ENCODE data around the gene SHISA9.

The SHISA9 gene

GRCh38 chr16:13206606-13207005 is 305.2 kb downstream of the SHISA9 start:
- H2BK12ac ChIP-seq (ENCODE audit: low read length), result no peak overlapping the region
- no CpG with 5 or more reads among the region's 4 CpGs for WGBS (ENCODE audit: extremely low coverage, insufficient coverage, insufficient read length)
- H3K79me2 ChIP-seq (ENCODE audit: control insufficient read depth, insufficient read depth, low read length, poor library complexity), result no peaks in the 10 kb centered on the region
- H3K27ac ChIP-seq (ENCODE audit: low read depth, low read length), result no peak overlapping the region
- no peak overlapping the region for H2AFZ ChIP-seq (ENCODE audit: insufficient read depth, low read length, poor library complexity)
- no peak overlapping the region for H3K4ac ChIP-seq (ENCODE audit: low read depth, low read length)
- no peak overlapping the region for H3K14ac ChIP-seq (ENCODE audit: low read length)
- no peaks in the 10 kb centered on the region for H3K79me1 ChIP-seq (ENCODE audit: low read length)
- no peak overlapping the region for H2AK5ac ChIP-seq (ENCODE audit: low read length)
- no peaks in the 10 kb centered on the region for H3K9me3 ChIP-seq (ENCODE audit: insufficient read depth, low read depth, low read length)
- no peak overlapping the region for H3K18ac ChIP-seq (ENCODE audit: low read length)
- no peak overlapping the region for H4K91ac ChIP-seq (ENCODE audit: low read depth, low read length)
- H4K8ac ChIP-seq (ENCODE audit: low read depth, low read length), result no peak overlapping the region
- H3K4me3 ChIP-seq (ENCODE audit: low read depth, low read length), result no peak overlapping the region
- H3K36me3 ChIP-seq (ENCODE audit: control insufficient read depth in 1 of 2, insufficient read depth in 2 of 2, low read length in 2 of 2), result no peaks in the 10 kb centered on the region
- H3K4me2 ChIP-seq (ENCODE audit: low read length), result no peak overlapping the region
- H2BK120ac ChIP-seq (ENCODE audit: insufficient read depth, low read length, poor library complexity), result no peak overlapping the region
- H3K23ac ChIP-seq (ENCODE audit: low read length), result no peak overlapping the region
- H3K9ac ChIP-seq (ENCODE audit: low read length), result no peak overlapping the region
- no peaks in the 10 kb centered on the region for H3K4me1 ChIP-seq (ENCODE audit: control insufficient read depth in 1 of 2, insufficient read depth in 2 of 2, low read length in 2 of 2)
- H4K12ac ChIP-seq (ENCODE audit: low read depth, low read length), result no peak overlapping the region
- no peak for DNase-seq
- no peak overlapping the region for H2BK5ac ChIP-seq (ENCODE audit: low read depth, low read length, poor library complexity)
- no peaks in the 10 kb centered on the region for H3K27me3 ChIP-seq (ENCODE audit: insufficient read depth, low read length)

- no peaks in the 10 kb centered on the region for H3K79me1 ChIP-seq (ENCODE audit: low read length)
- H3K4me2 ChIP-seq (ENCODE audit: low read length), result no peak overlapping the region
- no peak overlapping the region for H3K23ac ChIP-seq (ENCODE audit: low read length)
- H3K4me3 ChIP-seq (ENCODE audit: low read depth, low read length), result no peak overlapping the region
- H2AK5ac ChIP-seq (ENCODE audit: low read length), result no peak overlapping the region
- H3K18ac ChIP-seq (ENCODE audit: low read length), result no peak overlapping the region
- H4K91ac ChIP-seq (ENCODE audit: low read depth, low read length), result no peak overlapping the region
- H3K9ac ChIP-seq (ENCODE audit: low read length), result no peak overlapping the region
- no peak overlapping the region for H3K27ac ChIP-seq (ENCODE audit: low read depth, low read length)
- H3K9me3 ChIP-seq (ENCODE audit: insufficient read depth, low read depth, low read length), result no peaks in the 10 kb centered on the region
- WGBS (ENCODE audit: extremely low coverage, insufficient coverage, insufficient read length), result no CpG with 5 or more reads among the region's 5 CpGs
- no peaks in the 10 kb centered on the region for H3K27me3 ChIP-seq (ENCODE audit: insufficient read depth, low read length)
- H3K4me1 ChIP-seq (ENCODE audit: control insufficient read depth in 1 of 2, insufficient read depth in 2 of 2, low read length in 2 of 2), result no peaks in the 10 kb centered on the region
- H2BK120ac ChIP-seq (ENCODE audit: insufficient read depth, low read length, poor library complexity), result no peak overlapping the region
- no peak overlapping the region for H2AFZ ChIP-seq (ENCODE audit: insufficient read depth, low read length, poor library complexity)
- H4K8ac ChIP-seq (ENCODE audit: low read depth, low read length), result no peak overlapping the region
- H3K79me2 ChIP-seq (ENCODE audit: control insufficient read depth, insufficient read depth, low read length, poor library complexity), result no peaks in the 10 kb centered on the region
- no peaks in the 10 kb centered on the region for H3K36me3 ChIP-seq (ENCODE audit: control insufficient read depth in 1 of 2, insufficient read depth in 2 of 2, low read length in 2 of 2)
- no peak overlapping the region for H3K14ac ChIP-seq (ENCODE audit: low read length)
- H4K12ac ChIP-seq (ENCODE audit: low read depth, low read length), result no peak overlapping the region
- H2BK12ac ChIP-seq (ENCODE audit: low read length), result no peak overlapping the region
- no peak overlapping the region for H3K4ac ChIP-seq (ENCODE audit: low read depth, low read length)
- H2BK5ac ChIP-seq (ENCODE audit: low read depth, low read length, poor library complexity), result no peak overlapping the region
- no peak for DNase-seq
Observed at GRCh38 chr16:13207151-13207550, 305.8 kb downstream of the SHISA9 start.

- Histone ChIP-seq H2BK120ac (ENCODE audit: insufficient read depth, low read length, poor library complexity) (no peak overlapping the region), H3K23ac (ENCODE audit: low read length) (no peak overlapping the region), H2BK5ac (ENCODE audit: low read depth, low read length, poor library complexity) (no peak overlapping the region), H2AFZ (ENCODE audit: insufficient read depth, low read length, poor library complexity) (no peak overlapping the region), H4K8ac (ENCODE audit: low read depth, low read length) (peak overlapping the region; percentile 23), H3K4me1 (ENCODE audit: control insufficient read depth in 1 of 2, insufficient read depth in 2 of 2, low read length in 2 of 2) (peaks cover 4 to 5% of the 10 kb centered on the region in 2 experiments), H2AK5ac (ENCODE audit: low read length) (no peak overlapping the region), H3K27me3 (ENCODE audit: insufficient read depth, low read length) (no peaks in the 10 kb centered on the region), H3K36me3 (ENCODE audit: control insufficient read depth in 1 of 2, insufficient read depth in 2 of 2, low read length in 2 of 2) (no peaks in the 10 kb centered on the region), H2BK12ac (ENCODE audit: low read length) (no peak overlapping the region), H3K14ac (ENCODE audit: low read length) (no peak overlapping the region), H3K79me2 (ENCODE audit: control insufficient read depth, insufficient read depth, low read length, poor library complexity) (no peaks in the 10 kb centered on the region), H4K91ac (ENCODE audit: low read depth, low read length) (peak overlapping the region; percentile 8), H4K12ac (ENCODE audit: low read depth, low read length) (no peak overlapping the region), H3K79me1 (ENCODE audit: low read length) (peaks cover 4% of the 10 kb centered on the region), H3K4me2 (ENCODE audit: low read length) (no peak overlapping the region), H3K9me3 (ENCODE audit: insufficient read depth, low read depth, low read length) (no peaks in the 10 kb centered on the region), H3K4ac (ENCODE audit: low read depth, low read length) (no peak overlapping the region), H3K27ac (ENCODE audit: low read depth, low read length) (peak overlapping the region; percentile 44), H3K18ac (ENCODE audit: low read length) (no peak overlapping the region), H3K9ac (ENCODE audit: low read length) (no peak overlapping the region), H3K4me3 (ENCODE audit: low read depth, low read length) (no peak overlapping the region)
- no CpG with 5 or more reads among the region's 1 CpG for WGBS (ENCODE audit: extremely low coverage, insufficient coverage, insufficient read length)
- DNase-seq, result no peak
Observed at GRCh38 chr16:13223666-13224065, 322.3 kb downstream of the SHISA9 start.

GRCh38 chr16:13229039-13229438 is 327.6 kb downstream of the SHISA9 start:
- no peak overlapping the region for H3K4me3 ChIP-seq (ENCODE audit: low read depth, low read length)
- no peak overlapping the region for H2BK12ac ChIP-seq (ENCODE audit: low read length)
- no peak overlapping the region for H3K14ac ChIP-seq (ENCODE audit: low read length)
- peaks cover 10% of the 10 kb centered on the region for H3K79me1 ChIP-seq (ENCODE audit: low read length)
- no peak overlapping the region for H3K4me2 ChIP-seq (ENCODE audit: low read length)
- H2BK120ac ChIP-seq (ENCODE audit: insufficient read depth, low read length, poor library complexity), result no peak overlapping the region
- no peak overlapping the region for H3K18ac ChIP-seq (ENCODE audit: low read length)
- no peaks in the 10 kb centered on the region for H3K9me3 ChIP-seq (ENCODE audit: insufficient read depth, low read depth, low read length)
- no peak overlapping the region for H3K9ac ChIP-seq (ENCODE audit: low read length)
- no peak overlapping the region for H4K8ac ChIP-seq (ENCODE audit: low read depth, low read length)
- H3K79me2 ChIP-seq (ENCODE audit: control insufficient read depth, insufficient read depth, low read length, poor library complexity), result no peaks in the 10 kb centered on the region
- H3K4me1 ChIP-seq (ENCODE audit: control insufficient read depth in 1 of 2, insufficient read depth in 2 of 2, low read length in 2 of 2), result peaks cover 9 to 11% of the 10 kb centered on the region in 2 experiments
- no peaks in the 10 kb centered on the region for H3K27me3 ChIP-seq (ENCODE audit: insufficient read depth, low read length)
- H3K4ac ChIP-seq (ENCODE audit: low read depth, low read length), result no peak overlapping the region
- H3K36me3 ChIP-seq (ENCODE audit: control insufficient read depth in 1 of 2, insufficient read depth in 2 of 2, low read length in 2 of 2), result no peaks in the 10 kb centered on the region
- H3K27ac ChIP-seq (ENCODE audit: low read depth, low read length), result no peak overlapping the region
- H2BK5ac ChIP-seq (ENCODE audit: low read depth, low read length, poor library complexity), result no peak overlapping the region
- no peak overlapping the region for H4K12ac ChIP-seq (ENCODE audit: low read depth, low read length)
- no peak overlapping the region for H2AK5ac ChIP-seq (ENCODE audit: low read length)
- H3K23ac ChIP-seq (ENCODE audit: low read length), result no peak overlapping the region
- H4K91ac ChIP-seq (ENCODE audit: low read depth, low read length), result no peak overlapping the region
- H2AFZ ChIP-seq (ENCODE audit: insufficient read depth, low read length, poor library complexity), result no peak overlapping the region
- DNase-seq, result no peak
- WGBS (ENCODE audit: extremely low coverage, insufficient coverage, insufficient read length), result no CpG with 5 or more reads among the region's 6 CpGs

Data from trophoblast cell (in vitro differentiated cells and primary cell).